Activated naive CD4-positive, alpha-beta T cell treated with anti-CD3 and anti-CD28 coated beads, Interleukin-2, amount 50 U/mL, for 24 hours (primary cell): ENCODE results near the gene ZIC2.
"Not testable (repeated sequence)": the region's sequence is repeated elsewhere in the genome, so short reads cannot be mapped to it uniquely, and the experiment has no call there.

ENCODE experiments used
- H3K27ac Mint-ChIP-seq: one replicate; pipeline ENCODE4 v1.8.0; 2021; ENCODE audit warnings: mild to moderate bottlenecking, mixed read lengths
- H3K27me3 Mint-ChIP-seq: one replicate; pipeline ENCODE4 v1.8.0; 2021; ENCODE audit warnings: mixed read lengths
- H3K36me3 Mint-ChIP-seq: one replicate; pipeline ENCODE4 v1.8.0; 2021; ENCODE audit warnings: mixed read lengths
- H3K4me1 Mint-ChIP-seq: one replicate; pipeline ENCODE4 v1.8.0; 2021; ENCODE audit warnings: mixed read lengths
- H3K4me3 Mint-ChIP-seq: one replicate; pipeline ENCODE4 v1.8.0; 2021; ENCODE audit warnings: mild to moderate bottlenecking, mixed read lengths
- H3K9me3 Mint-ChIP-seq: one replicate; pipeline ENCODE4 v1.8.0; 2021; ENCODE audit warnings: mixed read lengths

The ZIC2 gene

DNA sequence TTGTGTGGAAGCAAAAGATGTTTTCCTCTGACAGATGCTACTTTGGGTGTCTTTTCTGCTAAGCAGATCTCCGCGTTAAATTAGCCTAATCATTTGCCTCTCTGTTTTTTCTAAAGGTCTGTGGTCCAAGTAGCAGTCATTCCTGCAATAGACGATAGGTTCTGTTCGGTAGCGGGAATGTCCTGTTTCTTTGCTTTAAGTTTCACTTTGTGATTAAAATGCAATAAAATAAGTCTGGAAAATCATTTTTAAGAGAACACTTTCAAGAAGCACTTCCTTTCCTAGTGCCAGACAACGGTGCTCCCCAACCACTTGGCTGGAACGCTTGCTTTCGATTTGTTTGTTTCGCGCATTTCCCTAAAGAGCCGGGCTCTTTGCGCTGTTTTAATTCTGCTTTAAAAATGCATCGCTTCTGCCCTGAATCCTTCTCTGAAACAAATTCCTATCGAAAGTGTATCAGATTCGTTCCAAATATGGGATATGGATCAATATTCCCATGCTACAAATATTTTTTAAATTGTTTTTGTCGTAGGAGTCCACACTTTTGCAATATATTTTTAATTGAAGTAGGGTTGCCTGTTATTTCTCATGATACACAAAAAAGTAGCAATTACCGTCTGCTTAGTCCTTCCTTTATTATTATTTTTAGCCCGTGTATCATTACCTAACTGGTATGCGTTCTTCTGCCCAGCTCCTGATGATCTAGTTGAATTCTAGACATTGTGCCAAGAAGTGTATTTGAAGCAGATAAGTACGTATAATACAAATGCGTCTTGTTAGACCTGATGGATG lies 14.2 kb downstream of the ZIC2 start:
- H3K27me3 Mint-ChIP-seq: peaks cover 70% of the 10 kb centered on the region
- H3K4me1 Mint-ChIP-seq: peaks cover 8% of the 10 kb centered on the region
- H3K9me3 Mint-ChIP-seq: peaks cover 28% of the 10 kb centered on the region
- peaks cover 9% of the 10 kb centered on the region for H3K36me3 Mint-ChIP-seq
- no peak overlapping the region for H3K4me3 Mint-ChIP-seq
- H3K27ac Mint-ChIP-seq: peak overlapping the region; percentile 66

GRCh38 chr13:99996381-99996973 lies 14.9 kb downstream of the ZIC2 start:
- no peak overlapping the region for H3K4me3 Mint-ChIP-seq

DNA sequence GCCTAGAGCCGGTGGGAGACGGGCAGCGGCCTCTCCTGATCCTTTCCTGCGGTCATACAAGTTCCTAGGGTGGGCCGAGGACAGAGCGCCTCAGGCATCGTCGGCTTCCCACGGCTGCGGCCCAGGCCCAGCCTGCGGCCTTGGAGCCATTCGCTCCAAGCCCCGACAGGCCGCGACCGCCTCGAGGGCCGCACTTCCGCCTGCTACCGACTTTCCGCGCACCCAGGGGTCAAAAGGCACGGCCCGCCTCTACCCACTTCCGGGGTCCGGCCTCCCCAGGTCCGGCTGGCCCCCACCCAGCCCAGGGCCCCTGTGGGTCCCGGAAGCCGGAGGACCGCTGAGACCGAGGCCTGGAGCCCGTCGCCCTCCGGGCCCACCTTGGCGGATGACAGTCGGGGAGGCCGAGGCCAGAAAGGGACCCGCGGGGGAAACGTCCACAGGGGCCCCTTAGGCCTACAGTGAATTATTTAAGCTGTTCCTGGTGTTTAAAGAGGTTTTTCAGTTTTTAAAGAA lies 16.2 kb downstream of the ZIC2 start:
- peaks cover 65% of the 10 kb centered on the region for H3K27me3 Mint-ChIP-seq
- H3K27ac Mint-ChIP-seq: no peak overlapping the region
- H3K9me3 Mint-ChIP-seq: peaks cover 23% of the 10 kb centered on the region
- peaks cover 4% of the 10 kb centered on the region for H3K4me1 Mint-ChIP-seq
- no peak overlapping the region for H3K4me3 Mint-ChIP-seq
- peaks cover 9% of the 10 kb centered on the region for H3K36me3 Mint-ChIP-seq

More at GRCh38 chr13:99996381-99996973, 14.9 kb downstream of the ZIC2 start:
- Mint-ChIP-seq H3K9me3 (peaks cover 28% of the 10 kb centered on the region), H3K27me3 (peaks cover 70% of the 10 kb centered on the region), H3K4me1 (peaks cover 8% of the 10 kb centered on the region), H3K27ac (peak overlapping the region; percentile 68), H3K36me3 (peaks cover 9% of the 10 kb centered on the region)

GRCh38 chr13:99998261-99998660 lies 16.7 kb downstream of the ZIC2 start:
- Mint-ChIP-seq H3K4me1 (no peaks in the 10 kb centered on the region), H3K27ac (no peak overlapping the region), H3K36me3 (peaks cover 9% of the 10 kb centered on the region), H3K27me3 (peaks cover 63% of the 10 kb centered on the region), H3K4me3 (no peak overlapping the region), H3K9me3 (peaks cover 23% of the 10 kb centered on the region)

DNA sequence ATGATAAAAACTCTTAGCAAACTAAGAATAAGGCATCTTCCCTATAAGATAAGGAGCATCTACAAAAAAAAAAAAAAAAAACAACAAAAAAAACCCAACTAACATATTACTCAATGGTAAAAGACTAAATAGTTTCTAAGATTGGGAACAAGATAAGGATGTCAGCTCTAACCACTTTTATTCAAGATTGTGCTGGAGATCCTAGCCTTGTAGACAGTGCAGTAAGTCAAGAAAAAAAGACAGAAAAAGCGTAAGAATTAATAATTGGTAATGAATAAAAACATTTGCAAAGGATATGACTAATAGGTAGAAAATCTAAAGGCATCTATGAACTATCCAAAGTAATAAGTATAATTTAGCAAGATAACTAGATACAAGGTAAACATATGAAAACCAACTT lies 33.0 kb downstream of the ZIC2 start:
- no peaks in the 10 kb centered on the region for H3K4me1 Mint-ChIP-seq
- H3K27me3 Mint-ChIP-seq: peaks cover 10% of the 10 kb centered on the region
- peaks cover 4% of the 10 kb centered on the region for H3K9me3 Mint-ChIP-seq

GRCh38 chr13:100019780-100020356 lies 38.3 kb downstream of the ZIC2 start:
- H3K27me3 Mint-ChIP-seq: no peaks in the 10 kb centered on the region
- no peak overlapping the region for H3K4me3 Mint-ChIP-seq
- peaks cover 4% of the 10 kb centered on the region for H3K9me3 Mint-ChIP-seq
- no peaks in the 10 kb centered on the region for H3K4me1 Mint-ChIP-seq
- peaks cover 3% of the 10 kb centered on the region for H3K36me3 Mint-ChIP-seq
- no peak overlapping the region for H3K27ac Mint-ChIP-seq

More for the DNA sequence above, 33.0 kb downstream of the ZIC2 start:
- Mint-ChIP-seq H3K4me3 (no peak overlapping the region), H3K27ac (no peak overlapping the region), H3K36me3 (peaks cover 2% of the 10 kb centered on the region)

GRCh38 chr13:100022798-100023197 lies 41.2 kb downstream of the ZIC2 start:
- H3K27ac Mint-ChIP-seq: no peak overlapping the region
- H3K27me3 Mint-ChIP-seq: no peaks in the 10 kb centered on the region
- H3K4me3 Mint-ChIP-seq: no peak overlapping the region
- H3K4me1 Mint-ChIP-seq: no peaks in the 10 kb centered on the region
- H3K36me3 Mint-ChIP-seq: peaks cover 3% of the 10 kb centered on the region
- peaks cover 4% of the 10 kb centered on the region for H3K9me3 Mint-ChIP-seq

DNA sequence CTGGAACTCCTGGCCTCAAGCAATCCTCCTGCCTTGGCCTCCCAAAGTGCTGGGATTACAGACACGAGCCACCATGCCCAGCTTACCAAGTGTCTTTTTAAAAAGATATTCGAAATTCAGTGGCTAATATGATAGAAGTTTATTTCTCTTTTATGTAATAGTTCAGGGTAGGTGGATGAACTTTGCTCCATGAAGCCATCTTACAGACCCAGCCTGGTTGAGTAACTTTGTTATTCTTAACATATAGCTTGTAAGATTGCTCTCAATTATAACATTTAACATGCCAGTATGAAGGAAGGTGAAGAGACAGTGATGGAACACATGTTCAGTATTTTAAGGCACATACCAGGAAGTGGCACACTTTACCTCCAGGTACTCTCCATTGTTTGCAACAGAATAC lies 42.4 kb downstream of the ZIC2 start:
- peaks cover 3% of the 10 kb centered on the region for H3K36me3 Mint-ChIP-seq
- peaks cover 3% of the 10 kb centered on the region for H3K9me3 Mint-ChIP-seq
- H3K4me3 Mint-ChIP-seq: no peak overlapping the region
- H3K4me1 Mint-ChIP-seq: no peaks in the 10 kb centered on the region
- peaks cover 1% of the 10 kb centered on the region for H3K27me3 Mint-ChIP-seq
- H3K27ac Mint-ChIP-seq: no peak overlapping the region

- Mint-ChIP-seq H3K4me3 (no peak overlapping the region), H3K4me1 (no peaks in the 10 kb centered on the region), H3K27ac (no peak overlapping the region), H3K36me3 (no peaks in the 10 kb centered on the region), H3K9me3 (no peaks in the 10 kb centered on the region), H3K27me3 (peaks cover 1% of the 10 kb centered on the region)
Observed at GRCh38 chr13:100029933-100030332, 48.3 kb downstream of the ZIC2 start.

DNA sequence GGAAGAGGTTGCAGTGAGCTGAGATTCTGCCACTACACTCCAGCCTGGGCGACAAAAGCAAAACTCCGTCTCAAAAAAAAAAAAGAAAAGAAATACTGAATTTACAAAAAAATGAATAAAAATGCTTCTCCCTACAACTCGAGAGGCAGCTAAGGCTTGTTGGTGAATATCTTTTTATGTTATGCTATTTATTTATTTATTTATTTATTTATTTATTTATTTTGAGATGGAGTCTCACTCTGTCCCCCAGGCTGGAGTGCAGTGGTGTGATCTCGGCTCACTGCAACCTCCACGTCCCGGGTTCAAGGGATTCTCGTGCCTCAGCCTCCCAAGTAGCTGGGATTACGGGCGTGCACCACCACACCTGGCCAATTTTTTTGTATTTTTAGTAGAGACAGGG lies 51.1 kb downstream of the ZIC2 start:
- H3K27ac Mint-ChIP-seq, H3K9me3 Mint-ChIP-seq, H3K27me3 Mint-ChIP-seq, H3K4me1 Mint-ChIP-seq, H3K36me3 Mint-ChIP-seq, H3K4me3 Mint-ChIP-seq: not testable (repeated sequence)

DNA sequence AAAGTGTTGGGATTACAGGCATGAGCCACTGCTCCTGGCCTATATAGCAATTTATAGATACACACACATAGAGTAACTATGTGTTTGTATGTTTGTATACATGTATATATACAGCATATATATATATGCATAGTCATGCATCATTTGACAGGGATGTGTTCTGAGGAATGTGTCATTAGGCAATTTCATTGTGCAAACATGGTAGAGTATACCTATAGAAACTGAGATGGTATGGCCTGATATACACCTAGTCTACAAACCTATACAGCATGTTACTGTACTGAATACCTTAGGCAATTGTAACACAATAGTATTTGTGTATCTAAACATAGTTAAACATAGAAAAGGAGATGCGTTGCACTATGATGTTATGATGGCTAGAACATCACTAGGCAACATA lies 54.4 kb downstream of the ZIC2 start:
- H3K9me3 Mint-ChIP-seq: no peaks in the 10 kb centered on the region
- no peaks in the 10 kb centered on the region for H3K36me3 Mint-ChIP-seq
- H3K27me3 Mint-ChIP-seq: no peaks in the 10 kb centered on the region
- no peaks in the 10 kb centered on the region for H3K4me1 Mint-ChIP-seq
- no peak overlapping the region for H3K4me3 Mint-ChIP-seq
- H3K27ac Mint-ChIP-seq: no peak overlapping the region
